Cardiac muscle cell (in vitro differentiated cells and primary cell): ENCODE data around the gene TMEM266. TPM values are rescaled to one million over a fixed set of nuclear protein-coding genes. Genes with fewer than 3 reads are reported as not detected.
"Not testable (repeated sequence)": the region's sequence is repeated elsewhere in the genome, so short reads cannot be mapped to it uniquely, and the experiment has no call there.

Source experiments
- DNase-seq, 2 donors: peaks; one replicate each; pipeline versions ENCODE4 v3.0.0 to v3.0.0-alpha.2; 2010 to 2017; ENCODE audit warnings: low read depth in 1 of 2, low spot score in 1 of 2
- H3K27ac ChIP-seq: fragments of 200-600 bp; sonication (generic); 2 replicates; pipeline ENCODE4 v1.5.1; 2016
- H3K27me3 ChIP-seq: fragments of 200-600 bp; sonication (generic); 2 replicates; pipeline ENCODE4 v1.6.0; 2016; ENCODE audit warnings: control low read depth
- H3K36me3 ChIP-seq: fragments of 200-600 bp; sonication (generic); 2 replicates; pipeline ENCODE4 v1.5.1; 2016; ENCODE audit warnings: control low read depth
- H3K4me1 ChIP-seq: fragments of 200-600 bp; sonication (generic); 2 replicates; pipeline ENCODE4 v1.8.1; 2017; ENCODE audit warnings: low read depth, mild to moderate bottlenecking, mixed run types
- H3K4me3 ChIP-seq: fragments of 200-600 bp; sonication (generic); 2 replicates; pipeline ENCODE4 v1.5.1; 2016; ENCODE audit warnings: mild to moderate bottlenecking
- H3K9me3 ChIP-seq: fragments of 200-600 bp; sonication (generic); 2 replicates; pipeline ENCODE4 v1.5.1; 2017; ENCODE audit warnings: low read depth, mild to moderate bottlenecking, control low read depth
- polyA plus RNA-seq: library from polyadenylated mRNA; unstranded; fragments of >200 nt; fragmentation: Nextera tagmentation; extraction: Ambion mirVana; gene quantifications from 2 replicates; pipeline ENCODE4 v1.2.1, GENCODE V29; 2016
- total RNA-seq: library from RNA; depleted of rRNA; stranded (reverse); fragments of >200 nt; gene quantifications from 2 replicates; pipeline ENCODE4 v1.2.3, GENCODE V29; 2016
- TF ChIP-seq, protein P1 (sequence below): IDR thresholded peaks from 2 replicates; pipeline ENCODE4 v1.5.1; 2012; ENCODE audit warnings: low read depth, mild to moderate bottlenecking, low read length

The TMEM266 gene, protein sequence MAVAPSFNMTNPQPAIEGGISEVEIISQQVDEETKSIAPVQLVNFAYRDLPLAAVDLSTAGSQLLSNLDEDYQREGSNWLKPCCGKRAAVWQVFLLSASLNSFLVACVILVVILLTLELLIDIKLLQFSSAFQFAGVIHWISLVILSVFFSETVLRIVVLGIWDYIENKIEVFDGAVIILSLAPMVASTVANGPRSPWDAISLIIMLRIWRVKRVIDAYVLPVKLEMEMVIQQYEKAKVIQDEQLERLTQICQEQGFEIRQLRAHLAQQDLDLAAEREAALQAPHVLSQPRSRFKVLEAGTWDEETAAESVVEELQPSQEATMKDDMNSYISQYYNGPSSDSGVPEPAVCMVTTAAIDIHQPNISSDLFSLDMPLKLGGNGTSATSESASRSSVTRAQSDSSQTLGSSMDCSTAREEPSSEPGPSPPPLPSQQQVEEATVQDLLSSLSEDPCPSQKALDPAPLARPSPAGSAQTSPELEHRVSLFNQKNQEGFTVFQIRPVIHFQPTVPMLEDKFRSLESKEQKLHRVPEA
- total RNA-seq (0.74 and 1.5 TPM in 2 replicates), polyA plus RNA-seq (0.10 and 0.12 TPM in 2 replicates)

DNA sequence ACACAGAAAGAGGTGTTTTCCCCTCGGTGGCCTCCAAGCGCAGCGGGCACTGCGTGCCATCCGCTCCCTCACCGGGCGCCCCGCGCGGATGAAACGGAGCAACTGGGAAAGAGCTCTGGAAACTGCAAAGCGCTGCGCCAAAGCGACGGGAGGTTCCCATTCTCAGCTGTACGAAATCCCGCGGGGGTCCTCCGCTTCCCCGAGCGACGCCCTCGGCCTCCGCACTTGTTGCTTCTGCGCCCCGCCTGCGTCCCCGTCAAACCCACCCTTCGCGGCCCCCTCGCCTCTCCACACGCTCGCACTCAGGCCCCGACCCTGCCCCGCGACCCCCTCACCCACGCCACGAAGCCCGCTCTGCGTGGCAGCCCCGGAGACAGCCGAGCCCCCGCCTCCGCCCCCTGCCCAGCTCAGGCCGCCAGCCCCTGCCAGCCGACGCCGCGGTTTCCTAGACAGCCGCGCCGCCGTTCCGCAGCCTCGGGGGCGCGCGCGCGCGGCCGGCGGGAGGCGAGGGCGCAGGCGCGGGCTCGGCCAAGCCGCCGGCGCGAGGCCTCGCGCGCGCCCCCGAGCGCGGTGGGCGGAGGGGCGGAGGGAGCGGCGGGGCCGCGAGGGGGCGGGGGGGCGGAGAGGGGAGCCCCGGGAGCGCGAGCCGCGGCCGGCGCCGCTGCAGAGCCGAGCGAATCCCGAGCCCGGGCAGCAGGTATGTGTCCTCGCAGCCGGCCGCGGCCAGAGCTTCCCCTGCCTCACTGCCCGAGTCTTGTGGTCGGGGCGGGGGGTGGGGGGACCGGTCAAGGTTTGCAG, at the start of gene TMEM266:
TSS of gene TMEM266 (plus strand) at position 666 of the 798 bp plus-strand sequence. CDS start 74,279 bp downstream, outside the sequence.
- Histone ChIP-seq H3K4me3 (peak within 1 kb of the TSS; percentile 95), H3K27me3 (peaks cover 65% of the 10 kb centered on the region)

DNA sequence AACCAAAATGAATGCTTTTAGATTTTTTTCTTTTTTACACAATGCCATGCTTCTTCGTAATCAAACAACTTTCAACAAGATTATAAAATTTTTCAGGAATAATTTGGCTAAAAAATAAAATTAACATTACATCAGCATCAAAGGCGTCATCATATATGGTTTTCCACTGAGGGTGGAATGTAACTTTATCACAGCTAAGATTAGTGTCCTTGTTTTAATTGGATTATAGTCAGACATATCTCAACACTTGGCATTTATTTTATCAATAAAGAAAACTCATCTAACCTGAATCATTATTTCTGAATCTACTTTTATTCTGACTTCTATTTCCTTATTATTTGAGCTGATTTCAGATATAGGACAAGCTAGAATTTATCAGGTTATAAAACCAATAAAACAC, 49.2 kb upstream of the TMEM266 start:
- TF ChIP-seq, protein P1, sequence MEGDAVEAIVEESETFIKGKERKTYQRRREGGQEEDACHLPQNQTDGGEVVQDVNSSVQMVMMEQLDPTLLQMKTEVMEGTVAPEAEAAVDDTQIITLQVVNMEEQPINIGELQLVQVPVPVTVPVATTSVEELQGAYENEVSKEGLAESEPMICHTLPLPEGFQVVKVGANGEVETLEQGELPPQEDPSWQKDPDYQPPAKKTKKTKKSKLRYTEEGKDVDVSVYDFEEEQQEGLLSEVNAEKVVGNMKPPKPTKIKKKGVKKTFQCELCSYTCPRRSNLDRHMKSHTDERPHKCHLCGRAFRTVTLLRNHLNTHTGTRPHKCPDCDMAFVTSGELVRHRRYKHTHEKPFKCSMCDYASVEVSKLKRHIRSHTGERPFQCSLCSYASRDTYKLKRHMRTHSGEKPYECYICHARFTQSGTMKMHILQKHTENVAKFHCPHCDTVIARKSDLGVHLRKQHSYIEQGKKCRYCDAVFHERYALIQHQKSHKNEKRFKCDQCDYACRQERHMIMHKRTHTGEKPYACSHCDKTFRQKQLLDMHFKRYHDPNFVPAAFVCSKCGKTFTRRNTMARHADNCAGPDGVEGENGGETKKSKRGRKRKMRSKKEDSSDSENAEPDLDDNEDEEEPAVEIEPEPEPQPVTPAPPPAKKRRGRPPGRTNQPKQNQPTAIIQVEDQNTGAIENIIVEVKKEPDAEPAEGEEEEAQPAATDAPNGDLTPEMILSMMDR: no peak
- no peaks in the 10 kb centered on the region for H3K27me3 ChIP-seq

More for the DNA sequence above, at the start of gene TMEM266:
- TF ChIP-seq, protein P1: no peak
- no peaks in the 10 kb centered on the region for H3K36me3 ChIP-seq
- H3K4me1 ChIP-seq: peaks cover 10% of the 10 kb centered on the region
- H3K27ac ChIP-seq: no peak within 1 kb of the TSS
- no peaks in the 10 kb centered on the region for H3K9me3 ChIP-seq
- peak; percentile 20 to 89 for DNase-seq

DNA sequence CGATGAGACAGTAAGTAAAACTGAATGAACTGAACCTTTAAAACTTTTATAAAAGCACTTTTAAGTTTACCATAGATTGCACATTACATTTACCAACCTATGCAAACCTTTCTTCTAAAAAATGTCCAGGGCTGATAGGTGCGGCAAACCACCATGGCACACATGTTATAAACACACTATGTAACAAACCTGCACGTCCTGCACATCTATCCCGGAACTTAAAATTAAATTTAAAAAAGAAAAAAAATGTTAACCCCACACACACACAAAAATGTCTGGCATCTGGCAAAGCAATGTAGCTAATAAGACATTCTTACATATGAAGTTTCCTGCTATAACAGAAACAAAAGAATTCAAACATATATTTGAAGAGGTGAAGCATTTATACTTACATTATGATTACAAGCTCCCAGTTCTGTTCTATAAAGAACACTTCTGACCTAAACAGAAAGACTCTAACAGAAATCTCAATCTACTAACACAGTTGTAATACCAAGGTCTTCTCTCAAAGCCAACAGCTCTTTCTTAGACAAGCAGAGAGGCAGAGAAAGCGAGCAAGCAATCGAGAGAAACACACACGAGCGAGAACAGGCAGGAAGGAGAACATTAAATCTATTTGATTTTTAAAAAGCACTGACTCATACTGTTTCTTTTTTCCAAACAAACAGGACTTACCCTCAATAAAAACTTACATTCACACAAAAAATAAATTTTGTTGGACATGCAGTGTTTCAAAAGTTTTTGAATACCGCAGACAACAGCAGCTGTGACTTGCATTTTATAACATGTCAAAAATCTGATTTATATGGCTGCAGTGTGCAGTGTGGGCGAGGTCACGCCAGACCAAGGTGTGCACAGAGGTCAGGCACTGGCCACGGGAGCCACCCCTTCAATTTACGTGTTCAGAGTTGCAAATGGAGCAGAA, 47.9 kb upstream of the TMEM266 start, which contains the start of gene NRG4:
TSS of gene NRG4 (minus strand) at position 798 of the 925 bp plus-strand sequence. CDS start 1,194 bp downstream, outside the sequence.
- H3K36me3 ChIP-seq: no peaks in the 10 kb centered on the region
- no peaks in the 10 kb centered on the region for H3K4me1 ChIP-seq
- TF ChIP-seq, protein P1: no peak
- H3K27me3 ChIP-seq: no peaks in the 10 kb centered on the region
- H3K9me3 ChIP-seq: no peaks in the 10 kb centered on the region
- peak within 1 kb of the TSS; percentile 11 for H3K27ac ChIP-seq
- DNase-seq: peak in 1 of 2 donors; percentile 11
- no peak within 1 kb of the TSS for H3K4me3 ChIP-seq

More for the DNA sequence above, 49.2 kb upstream of the TMEM266 start:
- Histone ChIP-seq H3K4me1 (no peaks in the 10 kb centered on the region), H3K36me3 (no peaks in the 10 kb centered on the region), H3K27ac (no peak overlapping the region), H3K4me3 (no peak overlapping the region), H3K9me3 (no peaks in the 10 kb centered on the region)
- peak in 1 of 2 donors; percentile 15 for DNase-seq

DNA sequence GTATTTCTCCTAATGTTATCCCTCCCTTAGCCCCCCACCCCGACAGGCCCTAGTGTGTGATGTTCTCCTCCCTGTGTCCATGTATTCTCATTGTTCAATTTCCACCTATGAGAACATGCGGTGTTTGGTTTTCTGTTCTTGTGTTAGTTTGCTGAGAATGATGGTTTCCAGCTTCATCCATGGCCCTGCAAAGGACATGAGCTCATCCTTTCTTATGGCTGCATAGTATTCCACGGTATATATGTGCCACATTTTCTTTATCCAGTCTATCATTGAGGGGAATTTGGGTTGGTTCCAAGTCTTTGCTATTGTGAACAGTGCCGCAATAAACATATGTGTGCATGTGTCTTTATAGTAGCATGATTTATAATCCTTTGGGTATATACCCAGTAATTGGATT, 46.3 kb upstream of the TMEM266 start:
- H3K36me3 ChIP-seq, H3K4me3 ChIP-seq, DNase-seq, H3K27ac ChIP-seq, H3K4me1 ChIP-seq, H3K9me3 ChIP-seq, H3K27me3 ChIP-seq: not testable (repeated sequence)

DNA sequence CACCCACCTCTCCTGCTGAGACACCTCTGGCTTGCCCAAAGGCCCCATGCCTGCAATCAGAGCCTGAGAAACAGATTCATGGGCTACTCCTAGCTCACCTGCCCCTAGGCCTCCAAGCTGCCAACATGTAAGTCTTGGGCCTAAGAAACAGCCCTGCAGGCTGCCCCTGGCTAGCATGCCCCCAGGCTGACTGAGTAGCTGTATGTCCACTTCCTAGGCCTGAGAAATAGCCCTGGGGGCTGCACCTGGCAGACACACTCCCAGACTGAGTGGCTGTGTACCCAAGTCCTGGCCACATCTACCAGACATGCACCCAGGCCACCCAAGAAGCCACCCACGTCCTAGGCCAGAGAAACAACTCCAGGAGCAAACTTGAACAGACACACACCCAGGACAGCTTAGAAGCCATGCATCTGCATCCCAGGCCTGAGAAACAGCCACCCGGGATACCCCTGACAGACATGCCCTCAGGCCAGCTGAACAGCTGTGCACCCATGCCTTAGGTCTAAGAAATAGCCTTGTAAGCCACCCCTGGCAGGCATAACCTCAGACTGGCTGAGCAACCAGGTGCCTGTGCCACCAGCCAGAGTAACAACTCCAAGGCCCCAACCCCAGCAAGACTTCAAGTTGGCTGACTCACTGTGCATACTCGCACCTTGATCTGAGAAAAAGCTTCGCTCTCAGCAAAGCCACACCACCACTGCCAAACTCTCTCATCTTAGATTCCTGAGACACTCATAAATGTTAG, 35.6 kb upstream of the TMEM266 start:
- H3K27me3 ChIP-seq: no peaks in the 10 kb centered on the region
- DNase-seq: no peak
- no peaks in the 10 kb centered on the region for H3K36me3 ChIP-seq
- TF ChIP-seq, protein P1: no peak
- no peak overlapping the region for H3K27ac ChIP-seq
- H3K4me1 ChIP-seq: no peaks in the 10 kb centered on the region
- H3K4me3 ChIP-seq: no peak overlapping the region
- H3K9me3 ChIP-seq: no peaks in the 10 kb centered on the region
